Adrenal gland (tissue), 5 donors: ENCODE measurements around the gene RIPK3.

Source experiments
- POLR2A ChIP-seq, 2 donors: fragments of 450-650 bp; IDR thresholded peaks; one replicate each; pipeline ENCODE4 v1.6.1; 2017; ENCODE audit warnings: antibody characterized with exemption in 2 of 2, mild to moderate bottlenecking in 2 of 2, moderate library complexity in 1 of 2
- TF ChIP-seq, protein P1 (sequence below), 6 experiments: fragments of 450-650 bp in 4 of 6; fragments of 200-600 bp in 2 of 6; sonication (generic) in 1 of 6; IDR thresholded peaks; 1 replicate in 5 of 6; 2 replicates in 1 of 6; pipeline versions ENCODE4 v1.5.1 to v1.8.0; 2016 to 2021; ENCODE audit warnings: antibody characterized with exemption in 6 of 6, mild to moderate bottlenecking in 2 of 6, moderate library complexity in 1 of 6
- donor health status: DM: no; HTN: no; CAD: no.

DNA sequence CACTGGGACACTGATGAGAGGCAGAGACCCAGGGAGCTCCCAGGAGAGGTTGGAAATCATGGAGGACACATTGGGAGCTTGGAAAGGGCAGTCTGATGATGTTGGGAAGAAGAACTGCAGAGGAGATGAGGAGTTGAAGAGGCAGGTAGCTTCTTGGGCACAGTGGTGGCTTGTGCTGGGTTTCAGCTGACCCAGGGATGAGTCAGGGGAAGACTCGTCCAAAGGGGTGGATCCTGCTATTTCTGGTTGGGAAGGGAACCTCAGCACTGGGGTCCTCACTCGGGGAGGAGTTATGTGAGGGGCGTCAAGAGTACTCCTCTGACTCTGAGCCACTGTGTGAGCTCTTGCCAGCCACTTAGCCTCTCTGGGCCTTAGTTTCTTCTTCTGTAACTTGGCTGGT is 16.4 kb downstream of the RIPK3 start:
- TF ChIP-seq, protein P1, sequence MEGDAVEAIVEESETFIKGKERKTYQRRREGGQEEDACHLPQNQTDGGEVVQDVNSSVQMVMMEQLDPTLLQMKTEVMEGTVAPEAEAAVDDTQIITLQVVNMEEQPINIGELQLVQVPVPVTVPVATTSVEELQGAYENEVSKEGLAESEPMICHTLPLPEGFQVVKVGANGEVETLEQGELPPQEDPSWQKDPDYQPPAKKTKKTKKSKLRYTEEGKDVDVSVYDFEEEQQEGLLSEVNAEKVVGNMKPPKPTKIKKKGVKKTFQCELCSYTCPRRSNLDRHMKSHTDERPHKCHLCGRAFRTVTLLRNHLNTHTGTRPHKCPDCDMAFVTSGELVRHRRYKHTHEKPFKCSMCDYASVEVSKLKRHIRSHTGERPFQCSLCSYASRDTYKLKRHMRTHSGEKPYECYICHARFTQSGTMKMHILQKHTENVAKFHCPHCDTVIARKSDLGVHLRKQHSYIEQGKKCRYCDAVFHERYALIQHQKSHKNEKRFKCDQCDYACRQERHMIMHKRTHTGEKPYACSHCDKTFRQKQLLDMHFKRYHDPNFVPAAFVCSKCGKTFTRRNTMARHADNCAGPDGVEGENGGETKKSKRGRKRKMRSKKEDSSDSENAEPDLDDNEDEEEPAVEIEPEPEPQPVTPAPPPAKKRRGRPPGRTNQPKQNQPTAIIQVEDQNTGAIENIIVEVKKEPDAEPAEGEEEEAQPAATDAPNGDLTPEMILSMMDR (IDR thresholded peaks at IDR 0.05), result no peak
- TF ChIP-seq POLR2A (IDR thresholded peaks at IDR 0.05), result no peak
